ENCODE data around the gene FRYL.

GRCh38 chr4:48813964-48814363, 33.9 kb upstream of the FRYL start:
- no peak for TF ChIP-seq CTCF (conservative IDR thresholded peaks at IDR 0.05; ENCODE audit: low read depth, low read length)
- TF ChIP-seq EZH2phosphoT487 (IDR thresholded peaks at IDR 0.05; ENCODE audit: borderline replicate concordance, low read length): no peak
- TF ChIP-seq EZH2 (IDR thresholded peaks at IDR 0.05; ENCODE audit: low read length, unreplicated experiment): no peak

Data from PC-3 (cell line).